HepG2 (cell line): ENCODE data around the gene UTRN. TPM values are rescaled to one million over a fixed set of nuclear protein-coding genes. Genes with fewer than 3 reads are reported as not detected.

Source experiments
- BORCS8-MEF2B ChIP-seq: sonication (generic); formaldehyde crosslinking; IDR thresholded peaks from 2 replicates; pipeline ENCODE4 v1.8.0; 2022; ENCODE audit warnings: mild to moderate bottlenecking, missing genetic modification reagents
- CBX1 ChIP-seq: IDR thresholded peaks from one replicate; pipeline ENCODE4 v1.6.1; 2016; ENCODE audit warnings: antibody characterized with exemption, low read depth
- CREB1 ChIP-seq, 2 experiments: fragments of 450-650 bp in 1 of 2; IDR thresholded peaks; 2 replicates each; pipeline ENCODE4 v1.6.1; 2016 to 2017; ENCODE audit warnings: control low read depth in 1 of 2, mild to moderate bottlenecking in 1 of 2, missing compliant biosample characterization in 1 of 2, missing genetic modification characterization in 1 of 2
- FLYWCH1 ChIP-seq: sonication (generic); formaldehyde crosslinking; IDR thresholded peaks from 2 replicates; pipeline ENCODE4 v1.8.1; 2023; ENCODE audit warnings: mild to moderate bottlenecking, missing genetic modification reagents
- FOXA1 ChIP-seq, 2 experiments: fragments of 450-650 bp in 1 of 2; sonication (generic) in 1 of 2; formaldehyde crosslinking in 1 of 2; IDR thresholded peaks; 2 replicates each; pipeline versions ENCODE4 v1.4.0 to v1.6.1; 2016 to 2020; ENCODE audit warnings: missing genetic modification reagents in 1 of 2
- KDM2A ChIP-seq: sonication (generic); formaldehyde crosslinking; IDR thresholded peaks from 2 replicates; pipeline ENCODE4 v1.4.0; 2020; ENCODE audit warnings: low read depth, missing genetic modification reagents, borderline replicate concordance
- KLF6 ChIP-seq: IDR thresholded peaks from 2 replicates; pipeline ENCODE4 v1.8.0; 2016; ENCODE audit warnings: missing biosample characterization, missing genetic modification reagents
- MBD4 ChIP-seq: IDR thresholded peaks from 2 replicates; pipeline ENCODE4 v1.6.1; 2012; ENCODE audit warnings: low read length, inconsistent platforms, borderline replicate concordance
- NFIC ChIP-seq: IDR thresholded peaks from 2 replicates; pipeline ENCODE4 v1.6.1; 2012; ENCODE audit warnings: mild to moderate bottlenecking, low read length, inconsistent platforms
- SATB2 ChIP-seq: sonication (generic); formaldehyde crosslinking; IDR thresholded peaks from 2 replicates; pipeline ENCODE4 v1.5.0; 2020; ENCODE audit warnings: missing genetic modification reagents
- SIX1 ChIP-seq: sonication (generic); formaldehyde crosslinking; IDR thresholded peaks from 2 replicates; pipeline ENCODE4 v1.4.0; 2020; ENCODE audit warnings: missing genetic modification reagents, borderline replicate concordance
- SNAPC2 ChIP-seq: sonication (generic); formaldehyde crosslinking; IDR thresholded peaks from 2 replicates; pipeline ENCODE4 v1.8.1; 2022; ENCODE audit warnings: mild to moderate bottlenecking, missing genetic modification reagents
- TGIF2 ChIP-seq: IDR thresholded peaks from 2 replicates; pipeline ENCODE4 v1.6.1; 2016; ENCODE audit warnings: control low read depth, missing compliant biosample characterization
- ZBTB20 ChIP-seq: sonication (generic); formaldehyde crosslinking; IDR thresholded peaks from 2 replicates; pipeline ENCODE4 v1.8.1; 2023; ENCODE audit warnings: missing genetic modification reagents, low read depth, mild to moderate bottlenecking, borderline replicate concordance
- ZNF430 ChIP-seq: sonication (generic); formaldehyde crosslinking; IDR thresholded peaks from 2 replicates; pipeline ENCODE4 v1.9.0; 2021; ENCODE audit warnings: mild to moderate bottlenecking, missing genetic modification reagents
- ZSCAN20 ChIP-seq: sonication (generic); formaldehyde crosslinking; IDR thresholded peaks from 2 replicates; pipeline ENCODE4 v1.4.0; 2020; ENCODE audit warnings: missing genetic modification reagents, mild to moderate bottlenecking, borderline replicate concordance
- ZSCAN31 ChIP-seq: sonication (generic); formaldehyde crosslinking; IDR thresholded peaks from 2 replicates; pipeline ENCODE4 v1.5.0; 2020; ENCODE audit warnings: low read depth, mild to moderate bottlenecking, missing genetic modification reagents
- polyA plus RNA-seq, 8 experiments: library from polyadenylated mRNA; depleted of rRNA in 3 of 8; stranded (reverse) in 7 of 8; unstranded in 1 of 8; fragments of >200 nt; fragmentation: Illumina TruSeq in 4 of 8; extraction: Trizol in 4 of 8; gene quantifications; 2 replicates each; pipeline versions ENCODE4 v1.2.1 to v1.2.3, GENCODE V29; 2011 to 2016; ENCODE audit warnings: low read depth in 4 of 8, missing spikeins in 1 of 8, mixed read lengths in 1 of 8; ENCODE audit not compliant: insufficient read depth in 1 of 8
- total RNA-seq, 5 experiments: library from RNA; depleted of rRNA; stranded (reverse); fragments of >200 nt; fragmentation: Illumina TruSeq; extraction: Trizol; gene quantifications; 2 replicates each; pipeline ENCODE4 v1.2.3, GENCODE V29; 2016; ENCODE audit warnings: low read depth in 1 of 5
- TF ChIP-seq, protein P1 (sequence below): sonication (generic); formaldehyde crosslinking; IDR thresholded peaks from 2 replicates; pipeline ENCODE4 v1.5.0; 2020; ENCODE audit warnings: missing genetic modification reagents
- TF ChIP-seq, protein P2 (sequence below): sonication (generic); formaldehyde crosslinking; IDR thresholded peaks from 2 replicates; pipeline ENCODE4 v1.5.0; 2020; ENCODE audit warnings: mild to moderate bottlenecking, missing genetic modification reagents
- TF ChIP-seq, protein P3 (sequence below): sonication (generic); formaldehyde crosslinking; IDR thresholded peaks from 2 replicates; pipeline ENCODE4 v1.9.0; 2021; ENCODE audit warnings: missing genetic modification reagents, borderline replicate concordance
- TF ChIP-seq, protein P4 (sequence below): sonication (generic); formaldehyde crosslinking; IDR thresholded peaks from 2 replicates; pipeline ENCODE4 v1.4.0; 2020; ENCODE audit warnings: missing genetic modification reagents
- TF ChIP-seq, protein P5 (sequence below): IDR thresholded peaks from 2 replicates; pipeline ENCODE4 v1.6.1; 2016; ENCODE audit warnings: missing genetic modification reagents, missing compliant biosample characterization

UTRN gene
- total and polyA plus RNA-seq, 2 of the 13 experiments (the other 11 are each of a cell fraction or from before 2014, with no cell fraction given), result 102 to 116 TPM

DNA sequence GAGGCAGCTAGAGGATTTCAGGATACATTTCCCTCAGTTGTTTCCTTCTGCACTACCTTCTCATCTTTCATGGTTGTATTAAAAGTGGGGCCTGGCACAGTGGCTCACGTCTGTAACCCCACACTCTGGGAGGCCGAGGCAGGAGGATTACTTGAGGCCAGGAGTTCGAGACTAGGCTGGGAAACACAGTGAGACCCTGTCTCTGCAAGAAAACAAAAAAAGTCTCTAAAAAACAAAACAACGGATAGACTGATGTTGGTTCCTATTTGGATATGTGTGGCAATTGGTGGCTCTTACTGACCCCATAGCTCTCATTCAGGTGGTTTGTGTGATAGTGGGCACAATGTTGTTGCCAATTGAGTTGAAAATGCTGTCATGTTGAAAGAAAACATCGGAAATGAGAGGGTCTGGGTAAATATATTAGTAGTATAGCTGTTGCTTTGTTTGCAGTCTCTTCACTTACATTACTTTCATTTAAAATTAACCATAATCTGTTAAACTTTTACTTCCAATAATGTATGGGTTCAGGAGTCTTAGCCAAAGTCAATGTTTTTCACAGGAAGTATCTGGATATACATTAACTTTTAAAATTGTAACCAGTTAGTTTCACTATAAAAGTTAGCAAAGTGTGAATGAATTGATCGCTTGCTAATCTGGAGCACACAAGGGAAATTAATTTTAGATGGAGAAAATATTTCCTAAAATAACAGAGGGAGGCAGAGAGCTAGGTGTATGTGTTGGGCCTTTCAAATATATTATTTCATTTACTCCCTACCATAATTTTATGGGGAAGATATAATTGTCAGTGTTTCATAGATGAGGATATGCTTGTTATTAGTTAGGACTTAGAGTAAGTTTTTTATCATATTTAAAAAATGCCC is 31.1 kb downstream of the UTRN start (continued):
- TF ChIP-seq, protein P1, sequence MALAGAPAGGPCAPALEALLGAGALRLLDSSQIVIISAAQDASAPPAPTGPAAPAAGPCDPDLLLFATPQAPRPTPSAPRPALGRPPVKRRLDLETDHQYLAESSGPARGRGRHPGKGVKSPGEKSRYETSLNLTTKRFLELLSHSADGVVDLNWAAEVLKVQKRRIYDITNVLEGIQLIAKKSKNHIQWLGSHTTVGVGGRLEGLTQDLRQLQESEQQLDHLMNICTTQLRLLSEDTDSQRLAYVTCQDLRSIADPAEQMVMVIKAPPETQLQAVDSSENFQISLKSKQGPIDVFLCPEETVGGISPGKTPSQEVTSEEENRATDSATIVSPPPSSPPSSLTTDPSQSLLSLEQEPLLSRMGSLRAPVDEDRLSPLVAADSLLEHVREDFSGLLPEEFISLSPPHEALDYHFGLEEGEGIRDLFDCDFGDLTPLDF (CRISPR knock-in tag), result 0 out of 2 replicates have a peak, but pooled peaks have one; percentile 27
- peak; percentile 83; the same call in 1 of the 2 replicates for TF ChIP-seq ZNF430 (CRISPR knock-in tag)
- TF ChIP-seq FOXA1 (IDR thresholded peaks at IDR 0.05), result no peak
- peak; percentile 60 for TF ChIP-seq FOXA1 (CRISPR knock-in tag; IDR thresholded peaks at IDR 0.05)
- TF ChIP-seq, protein P2, sequence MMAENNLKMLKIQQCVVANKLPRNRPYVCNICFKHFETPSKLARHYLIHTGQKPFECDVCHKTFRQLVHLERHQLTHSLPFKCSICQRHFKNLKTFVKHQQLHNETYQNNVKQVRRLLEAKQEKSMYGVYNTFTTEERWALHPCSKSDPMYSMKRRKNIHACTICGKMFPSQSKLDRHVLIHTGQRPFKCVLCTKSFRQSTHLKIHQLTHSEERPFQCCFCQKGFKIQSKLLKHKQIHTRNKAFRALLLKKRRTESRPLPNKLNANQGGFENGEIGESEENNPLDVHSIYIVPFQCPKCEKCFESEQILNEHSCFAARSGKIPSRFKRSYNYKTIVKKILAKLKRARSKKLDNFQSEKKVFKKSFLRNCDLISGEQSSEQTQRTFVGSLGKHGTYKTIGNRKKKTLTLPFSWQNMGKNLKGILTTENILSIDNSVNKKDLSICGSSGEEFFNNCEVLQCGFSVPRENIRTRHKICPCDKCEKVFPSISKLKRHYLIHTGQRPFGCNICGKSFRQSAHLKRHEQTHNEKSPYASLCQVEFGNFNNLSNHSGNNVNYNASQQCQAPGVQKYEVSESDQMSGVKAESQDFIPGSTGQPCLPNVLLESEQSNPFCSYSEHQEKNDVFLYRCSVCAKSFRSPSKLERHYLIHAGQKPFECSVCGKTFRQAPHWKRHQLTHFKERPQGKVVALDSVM (CRISPR knock-in tag), result peak; percentile 98
- TF ChIP-seq ZSCAN20 (CRISPR knock-in tag), result no peak
- TF ChIP-seq NFIC, result peak; percentile 97
- TF ChIP-seq ZBTB20, result peak; percentile 98; the same call in 1 of the 2 replicates
- peak; percentile 57; the same call in 1 of the 2 replicates for TF ChIP-seq ZSCAN31 (CRISPR knock-in tag)
- TF ChIP-seq SIX1 (CRISPR knock-in tag), result peak; percentile 61; the same call in 1 of the 2 replicates
- 0 out of 2 replicates have a peak, but pooled peaks have one; percentile 23 for TF ChIP-seq SATB2 (CRISPR knock-in tag)
- TF ChIP-seq CREB1 (IDR thresholded peaks at IDR 0.05), result no peak
- peak; percentile 83 for TF ChIP-seq CREB1 (CRISPR knock-in tag; IDR thresholded peaks at IDR 0.05)
- no peak for TF ChIP-seq CBX1
- TF ChIP-seq, protein P3, sequence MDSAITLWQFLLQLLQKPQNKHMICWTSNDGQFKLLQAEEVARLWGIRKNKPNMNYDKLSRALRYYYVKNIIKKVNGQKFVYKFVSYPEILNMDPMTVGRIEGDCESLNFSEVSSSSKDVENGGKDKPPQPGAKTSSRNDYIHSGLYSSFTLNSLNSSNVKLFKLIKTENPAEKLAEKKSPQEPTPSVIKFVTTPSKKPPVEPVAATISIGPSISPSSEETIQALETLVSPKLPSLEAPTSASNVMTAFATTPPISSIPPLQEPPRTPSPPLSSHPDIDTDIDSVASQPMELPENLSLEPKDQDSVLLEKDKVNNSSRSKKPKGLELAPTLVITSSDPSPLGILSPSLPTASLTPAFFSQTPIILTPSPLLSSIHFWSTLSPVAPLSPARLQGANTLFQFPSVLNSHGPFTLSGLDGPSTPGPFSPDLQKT, result no peak
- TF ChIP-seq SNAPC2 (CRISPR knock-in tag), result peak; percentile 76
- 0 out of 2 replicates have a peak, but pooled peaks have one; percentile 56 for TF ChIP-seq KLF6 (CRISPR knock-in tag)
- TF ChIP-seq MBD4, result peak; percentile 88; the same call in 1 of the 2 replicates
- TF ChIP-seq KDM2A, result 0 out of 2 replicates have a peak, but pooled peaks have one; percentile 25
- TF ChIP-seq BORCS8-MEF2B (CRISPR knock-in tag), result no peak
- TF ChIP-seq, protein P4, sequence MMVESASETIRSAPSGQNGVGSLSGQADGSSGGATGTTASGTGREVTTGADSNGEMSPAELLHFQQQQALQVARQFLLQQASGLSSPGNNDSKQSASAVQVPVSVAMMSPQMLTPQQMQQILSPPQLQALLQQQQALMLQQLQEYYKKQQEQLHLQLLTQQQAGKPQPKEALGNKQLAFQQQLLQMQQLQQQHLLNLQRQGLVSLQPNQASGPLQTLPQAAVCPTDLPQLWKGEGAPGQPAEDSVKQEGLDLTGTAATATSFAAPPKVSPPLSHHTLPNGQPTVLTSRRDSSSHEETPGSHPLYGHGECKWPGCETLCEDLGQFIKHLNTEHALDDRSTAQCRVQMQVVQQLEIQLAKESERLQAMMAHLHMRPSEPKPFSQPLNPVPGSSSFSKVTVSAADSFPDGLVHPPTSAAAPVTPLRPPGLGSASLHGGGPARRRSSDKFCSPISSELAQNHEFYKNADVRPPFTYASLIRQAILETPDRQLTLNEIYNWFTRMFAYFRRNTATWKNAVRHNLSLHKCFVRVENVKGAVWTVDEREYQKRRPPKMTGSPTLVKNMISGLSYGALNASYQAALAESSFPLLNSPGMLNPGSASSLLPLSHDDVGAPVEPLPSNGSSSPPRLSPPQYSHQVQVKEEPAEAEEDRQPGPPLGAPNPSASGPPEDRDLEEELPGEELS (CRISPR knock-in tag), result peak; percentile 98
- no peak for TF ChIP-seq FLYWCH1 (CRISPR knock-in tag)
- TF ChIP-seq TGIF2, result peak; percentile 81; the same call in 1 of the 2 replicates
- TF ChIP-seq, protein P5, sequence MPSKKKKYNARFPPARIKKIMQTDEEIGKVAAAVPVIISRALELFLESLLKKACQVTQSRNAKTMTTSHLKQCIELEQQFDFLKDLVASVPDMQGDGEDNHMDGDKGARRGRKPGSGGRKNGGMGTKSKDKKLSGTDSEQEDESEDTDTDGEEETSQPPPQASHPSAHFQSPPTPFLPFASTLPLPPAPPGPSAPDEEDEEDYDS, result peak; percentile 62
